Neural cell (in vitro differentiated cells): Measurements from ENCODE around the gene DIS3L2. TPM values are rescaled to one million over a fixed set of nuclear protein-coding genes. Genes with fewer than 3 reads are reported as not detected.

Experiments
- H2AFZ ChIP-seq: fragments of 200-600, 300-800 bp; sonication (generic), shearing (Covaris generic); 2 replicates; pipeline ENCODE4 v1.6.0; 2014; ENCODE audit warnings: low read depth, mild to moderate bottlenecking, antibody characterized with exemption, low read length, moderate library complexity
- H3F3A ChIP-seq: fragments of 200-600 bp; shearing (Covaris generic); 2 replicates; pipeline ENCODE4 v1.6.1; 2016; ENCODE audit warnings: mild to moderate bottlenecking, moderate library complexity, mixed read lengths, antibody characterized with exemption, low read length; ENCODE audit not compliant: insufficient read depth, poor library complexity, severe bottlenecking
- H3K27ac ChIP-seq: fragments of 200-600, 300-800 bp; sonication (generic), shearing (Covaris generic); 2 replicates; pipeline ENCODE4 v1.5.1; 2014; ENCODE audit warnings: mild to moderate bottlenecking, low read length, moderate library complexity
- H3K27me3 ChIP-seq: fragments of 300-800, 200-600 bp; sonication (generic), shearing (Covaris generic); 2 replicates; pipeline ENCODE4 v1.6.0; 2014; ENCODE audit warnings: mild to moderate bottlenecking, low read depth, low read length, moderate library complexity; ENCODE audit not compliant: insufficient read depth
- H3K36me3 ChIP-seq: fragments of 300-800, 200-600 bp; sonication (generic), shearing (Covaris generic); 2 replicates; pipeline ENCODE4 v1.5.1; 2014; ENCODE audit warnings: mild to moderate bottlenecking, antibody characterized with exemption, low read length, moderate library complexity; ENCODE audit not compliant: insufficient read depth
- H3K4me2 ChIP-seq: fragments of 300-800, 200-600 bp; sonication (generic), shearing (Covaris generic); 2 replicates; pipeline ENCODE4 v1.6.0; 2014; ENCODE audit warnings: mild to moderate bottlenecking, low read length
- H3K4me3 ChIP-seq: fragments of 300-800, 200-600 bp; sonication (generic), shearing (Covaris generic); 2 replicates; pipeline ENCODE4 v1.5.1; 2014; ENCODE audit warnings: mild to moderate bottlenecking, low read length, moderate library complexity
- H3K79me2 ChIP-seq: fragments of 200-600 bp; shearing (Covaris generic); replicated peaks from 2 replicates; pipeline ENCODE4 v1.6.0; 2014; ENCODE audit warnings: mild to moderate bottlenecking, low read length, moderate library complexity; ENCODE audit not compliant: insufficient read depth
- H3K9ac ChIP-seq: fragments of 300-800, 200-600 bp; sonication (generic), shearing (Covaris generic); 2 replicates; pipeline ENCODE4 v1.6.1; 2016; ENCODE audit warnings: mild to moderate bottlenecking, low read length, mixed read lengths
- H3K9me2 ChIP-seq: fragments of 200-600 bp; shearing (Covaris generic); 2 replicates; pipeline ENCODE4 v1.6.1; 2016; ENCODE audit warnings: mild to moderate bottlenecking, low read length, mixed read lengths; ENCODE audit not compliant: insufficient read depth
- H3K9me3 ChIP-seq: fragments of 200-600, 300-800 bp; sonication (generic), shearing (Covaris generic); 2 replicates; pipeline ENCODE4 v1.6.1; 2016; ENCODE audit warnings: mild to moderate bottlenecking, mixed run types, low read length, moderate library complexity, mixed read lengths
- H4K20me1 ChIP-seq: fragments of 200-600 bp; shearing (Covaris generic); 2 replicates; pipeline ENCODE4 v1.6.1; 2016; ENCODE audit warnings: mild to moderate bottlenecking, mixed run types; ENCODE audit not compliant: insufficient read depth
- EP300 ChIP-seq: fragments of 450-650 bp; conservative IDR thresholded peaks from 2 replicates; pipeline ENCODE4 v1.6.1; 2014; ENCODE audit warnings: antibody characterized with exemption, mild to moderate bottlenecking, moderate library complexity; ENCODE audit not compliant: poor library complexity, severe bottlenecking
- EZH2 ChIP-seq: fragments of 200-600, 300-800 bp; shearing (Covaris generic), sonication (generic); IDR thresholded peaks from 2 replicates; pipeline ENCODE4 v1.6.1; 2014; ENCODE audit warnings: antibody characterized with exemption, low read length, borderline replicate concordance, mild to moderate bottlenecking; ENCODE audit not compliant: insufficient read depth, poor library complexity, severe bottlenecking
- MXI1 ChIP-seq: fragments of 450-650 bp; conservative IDR thresholded peaks from 2 replicates; pipeline ENCODE4 v1.6.1; 2014; ENCODE audit warnings: antibody characterized with exemption, mild to moderate bottlenecking; ENCODE audit not compliant: poor library complexity, severe bottlenecking
- POLR2AphosphoS5 ChIP-seq: IDR thresholded peaks from 2 replicates; pipeline ENCODE4 v1.6.1; 2012
- RAD21 ChIP-seq: fragments of 450-650 bp; conservative IDR thresholded peaks from 2 replicates; pipeline ENCODE4 v1.6.1; 2014; ENCODE audit warnings: antibody characterized with exemption, mild to moderate bottlenecking, moderate library complexity
- SMC3 ChIP-seq: fragments of 450-650 bp; conservative IDR thresholded peaks from 2 replicates; pipeline ENCODE4 v1.6.1; 2014; ENCODE audit warnings: antibody characterized with exemption, mild to moderate bottlenecking, moderate library complexity; ENCODE audit not compliant: poor library complexity
- TAF1 ChIP-seq: IDR thresholded peaks from 2 replicates; pipeline ENCODE4 v1.6.1; 2012; ENCODE audit warnings: low read depth
- polyA plus RNA-seq: library from polyadenylated mRNA; depleted of rRNA; stranded (reverse); fragments of >200 nt; gene quantifications from 2 replicates; pipeline ENCODE4 v1.2.3, GENCODE V29; 2014
- TF ChIP-seq, protein P1 (sequence below): fragments of 450-650 bp; IDR thresholded peaks from 2 replicates; pipeline ENCODE4 v1.5.1; 2014; ENCODE audit warnings: antibody characterized with exemption, mild to moderate bottlenecking, moderate library complexity; ENCODE audit not compliant: poor library complexity, severe bottlenecking
- TF ChIP-seq, protein P2 (sequence below): IDR thresholded peaks from 2 replicates; pipeline ENCODE4 v1.6.1; 2012; ENCODE audit warnings: borderline replicate concordance

DIS3L2 gene
- polyA plus RNA-seq, 1 donor from 2014 or later = 20.0 TPM

DNA sequence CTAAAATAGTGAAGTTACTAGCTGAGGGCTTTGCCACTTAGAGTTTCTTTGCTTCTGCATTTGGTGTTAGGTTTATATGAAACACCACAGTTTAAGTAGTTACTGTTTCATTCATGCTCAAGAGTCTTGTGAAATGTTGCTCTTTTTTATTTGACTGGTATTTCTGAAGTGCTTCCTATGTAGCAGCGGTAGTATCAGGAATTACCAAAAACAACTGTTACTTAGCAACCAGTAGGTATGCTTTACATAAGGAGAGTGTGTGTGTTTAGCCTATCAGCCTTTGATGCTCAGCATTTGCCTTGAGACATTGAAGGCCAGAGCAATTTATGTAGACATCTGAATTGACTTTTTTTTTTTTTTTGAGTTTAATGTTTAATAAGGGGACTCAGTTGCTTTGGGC is 3.6 kb downstream of the DIS3L2 start:
- Histone ChIP-seq H3K4me2 (no peak overlapping the region), H4K20me1 (no peaks in the 10 kb centered on the region), H3K9me2 (no peaks in the 10 kb centered on the region), H3K36me3 (no peaks in the 10 kb centered on the region), H3K9me3 (no peaks in the 10 kb centered on the region), H2AFZ (no peak overlapping the region), H3K27ac (no peak overlapping the region), H3K4me3 (no peak overlapping the region), H3K79me2 (peaks cover 28% of the 10 kb centered on the region), H3F3A (no peaks in the 10 kb centered on the region), H3K9ac (no peak overlapping the region), H3K27me3 (no peaks in the 10 kb centered on the region)
- TF ChIP-seq POLR2AphosphoS5 (no peak), EP300 (no peak), MXI1 (no peak), SMC3 (no peak), RAD21 (no peak), TAF1 (no peak), EZH2 (no peak)
- TF ChIP-seq, protein P1, sequence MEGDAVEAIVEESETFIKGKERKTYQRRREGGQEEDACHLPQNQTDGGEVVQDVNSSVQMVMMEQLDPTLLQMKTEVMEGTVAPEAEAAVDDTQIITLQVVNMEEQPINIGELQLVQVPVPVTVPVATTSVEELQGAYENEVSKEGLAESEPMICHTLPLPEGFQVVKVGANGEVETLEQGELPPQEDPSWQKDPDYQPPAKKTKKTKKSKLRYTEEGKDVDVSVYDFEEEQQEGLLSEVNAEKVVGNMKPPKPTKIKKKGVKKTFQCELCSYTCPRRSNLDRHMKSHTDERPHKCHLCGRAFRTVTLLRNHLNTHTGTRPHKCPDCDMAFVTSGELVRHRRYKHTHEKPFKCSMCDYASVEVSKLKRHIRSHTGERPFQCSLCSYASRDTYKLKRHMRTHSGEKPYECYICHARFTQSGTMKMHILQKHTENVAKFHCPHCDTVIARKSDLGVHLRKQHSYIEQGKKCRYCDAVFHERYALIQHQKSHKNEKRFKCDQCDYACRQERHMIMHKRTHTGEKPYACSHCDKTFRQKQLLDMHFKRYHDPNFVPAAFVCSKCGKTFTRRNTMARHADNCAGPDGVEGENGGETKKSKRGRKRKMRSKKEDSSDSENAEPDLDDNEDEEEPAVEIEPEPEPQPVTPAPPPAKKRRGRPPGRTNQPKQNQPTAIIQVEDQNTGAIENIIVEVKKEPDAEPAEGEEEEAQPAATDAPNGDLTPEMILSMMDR = no peak
- TF ChIP-seq, protein P2, sequence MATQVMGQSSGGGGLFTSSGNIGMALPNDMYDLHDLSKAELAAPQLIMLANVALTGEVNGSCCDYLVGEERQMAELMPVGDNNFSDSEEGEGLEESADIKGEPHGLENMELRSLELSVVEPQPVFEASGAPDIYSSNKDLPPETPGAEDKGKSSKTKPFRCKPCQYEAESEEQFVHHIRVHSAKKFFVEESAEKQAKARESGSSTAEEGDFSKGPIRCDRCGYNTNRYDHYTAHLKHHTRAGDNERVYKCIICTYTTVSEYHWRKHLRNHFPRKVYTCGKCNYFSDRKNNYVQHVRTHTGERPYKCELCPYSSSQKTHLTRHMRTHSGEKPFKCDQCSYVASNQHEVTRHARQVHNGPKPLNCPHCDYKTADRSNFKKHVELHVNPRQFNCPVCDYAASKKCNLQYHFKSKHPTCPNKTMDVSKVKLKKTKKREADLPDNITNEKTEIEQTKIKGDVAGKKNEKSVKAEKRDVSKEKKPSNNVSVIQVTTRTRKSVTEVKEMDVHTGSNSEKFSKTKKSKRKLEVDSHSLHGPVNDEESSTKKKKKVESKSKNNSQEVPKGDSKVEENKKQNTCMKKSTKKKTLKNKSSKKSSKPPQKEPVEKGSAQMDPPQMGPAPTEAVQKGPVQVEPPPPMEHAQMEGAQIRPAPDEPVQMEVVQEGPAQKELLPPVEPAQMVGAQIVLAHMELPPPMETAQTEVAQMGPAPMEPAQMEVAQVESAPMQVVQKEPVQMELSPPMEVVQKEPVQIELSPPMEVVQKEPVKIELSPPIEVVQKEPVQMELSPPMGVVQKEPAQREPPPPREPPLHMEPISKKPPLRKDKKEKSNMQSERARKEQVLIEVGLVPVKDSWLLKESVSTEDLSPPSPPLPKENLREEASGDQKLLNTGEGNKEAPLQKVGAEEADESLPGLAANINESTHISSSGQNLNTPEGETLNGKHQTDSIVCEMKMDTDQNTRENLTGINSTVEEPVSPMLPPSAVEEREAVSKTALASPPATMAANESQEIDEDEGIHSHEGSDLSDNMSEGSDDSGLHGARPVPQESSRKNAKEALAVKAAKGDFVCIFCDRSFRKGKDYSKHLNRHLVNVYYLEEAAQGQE = no peak

DNA sequence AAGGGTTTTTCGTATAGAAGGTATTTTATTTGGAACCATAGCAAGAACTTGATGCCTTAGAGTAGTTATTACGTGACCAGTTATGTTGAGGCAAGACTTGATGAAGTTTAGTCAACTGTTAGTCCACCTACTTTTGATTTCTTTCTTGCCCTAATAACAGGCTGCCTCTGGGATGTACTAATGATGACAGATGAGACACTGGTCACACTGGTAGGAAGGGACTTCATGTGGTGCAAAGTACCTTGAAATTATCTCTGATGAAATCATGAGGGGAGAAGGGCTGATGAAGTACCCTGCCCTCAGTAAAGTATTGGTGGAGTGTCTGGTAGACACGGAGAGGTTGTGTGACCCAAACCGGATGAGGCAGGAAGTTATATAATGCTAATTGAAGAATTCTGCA is 5.4 kb downstream of the DIS3L2 start:
- Histone ChIP-seq H3K9me2 (no peaks in the 10 kb centered on the region), H3F3A (no peaks in the 10 kb centered on the region), H3K27me3 (no peaks in the 10 kb centered on the region), H3K79me2 (peaks cover 28% of the 10 kb centered on the region), H2AFZ (no peak overlapping the region), H3K9ac (no peak overlapping the region), H3K9me3 (no peaks in the 10 kb centered on the region), H3K4me3 (no peak overlapping the region), H3K4me2 (no peak overlapping the region), H3K36me3 (no peaks in the 10 kb centered on the region), H3K27ac (no peak overlapping the region), H4K20me1 (no peaks in the 10 kb centered on the region)
- TF ChIP-seq RAD21 (no peak), EP300 (no peak), MXI1 (no peak), SMC3 (no peak), TAF1 (no peak), EZH2 (no peak), POLR2AphosphoS5 (no peak)
- TF ChIP-seq, protein P1 = no peak
- TF ChIP-seq, protein P2 = no peak
